GM23248 (cell line): ENCODE results near the gene PPP2R2B.

Experiments
- EZH2 ChIP-seq: fragments of 200-600 bp; sonication (generic); IDR thresholded peaks from 2 replicates; pipeline ENCODE4 v1.6.1; 2018; ENCODE audit warnings: antibody characterized with exemption, mild to moderate bottlenecking; ENCODE audit not compliant: insufficient read depth, poor library complexity, severe bottlenecking
- EZH2phosphoT487 ChIP-seq: fragments of 200-600 bp; sonication (generic); IDR thresholded peaks from 2 replicates; pipeline ENCODE4 v1.6.1; 2018; ENCODE audit warnings: antibody characterized with exemption, moderate library complexity, mild to moderate bottlenecking, low read depth; ENCODE audit not compliant: insufficient read depth

- TF ChIP-seq EZH2 (no peak), EZH2phosphoT487 (no peak)
These were observed 122.8 kb downstream of the PPP2R2B start for GRCh38 chr5:146755793-146756192.
